HepG2 (cell line): Measurements from ENCODE around the gene ZBTB45. TPM values are rescaled to one million over a fixed set of nuclear protein-coding genes. Genes with fewer than 3 reads are reported as not detected.

Experiments used
- ATAC-seq: fragments of 200-7000 bp; cut with Tn5 transposase; 3 replicates; pipeline ENCODE4 v1.9.1; 2020; ENCODE audit warnings: mild to moderate bottlenecking, moderate library complexity
- BruUV-seq: library from RNA; stranded (reverse); fragments of 400-500 nt; replicated peaks from 2 replicates; lab custom pipeline; 2021; lab: Mats Ljungman, UMichigan
- CTCF ChIA-PET: fragments of 300-600 bp; formaldehyde crosslinking; extraction: SDS; loops from one replicate; lab custom pipeline; 2021; ENCODE audit warnings: low total read pairs, inconsistent platforms, low intra/inter-chr PET ratio; lab: Yijun Ruan, JAX
- POLR2A ChIA-PET: fragments of 350-600 bp; sonication (Branson Sonifier 250); formaldehyde crosslinking; loops from one replicate; lab custom pipeline; 2020; ENCODE audit warnings: antibody characterized with exemption, inconsistent platforms; lab: Yijun Ruan, JAX
- DNase-seq: peaks from one replicate; pipeline ENCODE4 v3.0.0-alpha.2; 2015; ENCODE audit warnings: low spot score
- FAIRE-seq: peaks from 3 replicates; lab custom pipeline; 2011; peaks lifted over from hg19 to GRCh38; lab: Jason Lieb, UNC
- H2AFZ ChIP-seq: one replicate; pipeline ENCODE4 v1.6.1; 2011; ENCODE audit warnings: low read length, inconsistent platforms
- H3K27ac ChIP-seq: fragments of 300-600 bp; 3 replicates; pipeline ENCODE4 v1.8.0; 2011; ENCODE audit warnings: mixed run types, mild to moderate bottlenecking, mixed read lengths, low read length, inconsistent platforms; ENCODE audit not compliant: insufficient read depth; ENCODE audit errors: extremely low read length
- H3K27me3 ChIP-seq, 2 experiments: fragments of 200-600 bp in 1 of 2; 2 replicates in 1 of 2; 3 replicates in 1 of 2; pipeline versions ENCODE4 v1.6.0 to v1.8.0; 2011; ENCODE audit warnings: low read length in 2 of 2, mild to moderate bottlenecking in 2 of 2, moderate library complexity in 2 of 2, inconsistent platforms in 1 of 2; ENCODE audit not compliant: insufficient read depth in 2 of 2, control insufficient read depth in 1 of 2
- H3K36me3 ChIP-seq, 2 experiments: fragments of 200-600 bp in 1 of 2; replicated peaks in 1 of 2; 2 replicates in 1 of 2; 3 replicates in 1 of 2; pipeline versions ENCODE4 v1.5.1 to v1.8.0; 2011; ENCODE audit warnings: low read length in 2 of 2, inconsistent platforms in 1 of 2; ENCODE audit not compliant: insufficient read depth in 2 of 2, control insufficient read depth in 1 of 2
- H3K4me1 ChIP-seq: 2 replicates; pipeline ENCODE4 v1.5.1; 2012; ENCODE audit warnings: low read length, inconsistent platforms; ENCODE audit not compliant: insufficient read depth
- H3K4me2 ChIP-seq: 2 replicates; pipeline ENCODE4 v1.6.0; 2011; ENCODE audit warnings: low read depth, low read length, inconsistent platforms
- H3K4me3 ChIP-seq, 3 experiments: fragments of 200-600 bp in 1 of 3; sonication (generic), shearing (Covaris generic) in 1 of 3; replicated peaks in 1 of 3; 2 replicates each; pipeline ENCODE4 v1.5.1; 2011 to 2016; ENCODE audit warnings: low read length in 3 of 3, inconsistent platforms in 2 of 3, low read depth in 2 of 3, mild to moderate bottlenecking in 2 of 3, control low read depth in 1 of 3, mixed read lengths in 1 of 3; ENCODE audit not compliant: insufficient read depth in 1 of 3
- H3K79me2 ChIP-seq: one replicate; pipeline ENCODE4 v1.6.1; 2011; ENCODE audit warnings: low read length, inconsistent platforms; ENCODE audit not compliant: insufficient read depth
- H3K9ac ChIP-seq: 2 replicates; pipeline ENCODE4 v1.6.0; 2011; ENCODE audit warnings: mild to moderate bottlenecking, low read depth, low read length, inconsistent platforms; ENCODE audit not compliant: insufficient read depth
- H3K9me3 ChIP-seq: 2 replicates; pipeline ENCODE4 v1.5.1; 2012; ENCODE audit warnings: mild to moderate bottlenecking, low read length
- H4K20me1 ChIP-seq: 2 replicates; pipeline ENCODE4 v1.6.0; 2011; ENCODE audit warnings: inconsistent platforms, mild to moderate bottlenecking, low read length, moderate library complexity; ENCODE audit not compliant: insufficient read depth
- AGO2 ChIP-seq: fragments of 200-400 bp; formaldehyde crosslinking; optimal IDR thresholded peaks from 2 replicates; pipeline ENCODE3; 2017; ENCODE audit warnings: mild to moderate bottlenecking, low read depth, low read length, moderate library complexity
- ARNT2 ChIP-seq: sonication (generic); formaldehyde crosslinking; IDR thresholded peaks from 2 replicates; pipeline ENCODE4 v1.8.0; 2022; ENCODE audit warnings: mild to moderate bottlenecking, low read depth, missing genetic modification reagents, moderate library complexity
- HDAC2 ChIP-seq: sonication (generic); formaldehyde crosslinking; IDR thresholded peaks from 2 replicates; pipeline ENCODE4 v1.4.0; 2020; ENCODE audit warnings: missing genetic modification reagents
- IRF2 ChIP-seq: IDR thresholded peaks from 2 replicates; pipeline ENCODE4 v1.6.1; 2018; ENCODE audit warnings: missing genetic modification reagents, missing compliant biosample characterization
- JUNB ChIP-seq: sonication (generic); formaldehyde crosslinking; IDR thresholded peaks from 2 replicates; pipeline ENCODE4 v1.8.0; 2022; ENCODE audit warnings: missing genetic modification reagents, mild to moderate bottlenecking, borderline replicate concordance
- ZFP36L1 ChIP-seq: sonication (generic); formaldehyde crosslinking; IDR thresholded peaks from 2 replicates; pipeline ENCODE4 v1.8.0; 2022; ENCODE audit warnings: mild to moderate bottlenecking, missing genetic modification reagents, moderate library complexity
- ZNF446 ChIP-seq: sonication (generic); formaldehyde crosslinking; IDR thresholded peaks from 2 replicates; pipeline ENCODE4 v1.5.0; 2020; ENCODE audit warnings: mild to moderate bottlenecking, missing genetic modification reagents
- ZNF550 ChIP-seq: sonication (generic); formaldehyde crosslinking; IDR thresholded peaks from 2 replicates; pipeline ENCODE4 v1.4.0; 2020; ENCODE audit warnings: mild to moderate bottlenecking, missing genetic modification reagents, borderline replicate concordance
- ZNF660 ChIP-seq: sonication (generic); formaldehyde crosslinking; IDR thresholded peaks from 2 replicates; pipeline ENCODE4 v1.5.1; 2020; ENCODE audit warnings: mild to moderate bottlenecking, low read depth, missing genetic modification reagents, borderline replicate concordance
- ZNF737 ChIP-seq: sonication (generic); formaldehyde crosslinking; IDR thresholded peaks from 2 replicates; pipeline ENCODE4 v1.5.0; 2020; ENCODE audit warnings: missing genetic modification reagents, mild to moderate bottlenecking, borderline replicate concordance
- ZNF749 ChIP-seq: sonication (generic); formaldehyde crosslinking; IDR thresholded peaks from 2 replicates; pipeline ENCODE4 v1.8.0; 2022; ENCODE audit warnings: mild to moderate bottlenecking, missing genetic modification reagents, moderate library complexity, borderline replicate concordance
- ZUFSP ChIP-seq: sonication (generic); formaldehyde crosslinking; IDR thresholded peaks from 2 replicates; pipeline ENCODE4 v1.9.0; 2021; ENCODE audit warnings: missing genetic modification reagents, mild to moderate bottlenecking, borderline replicate concordance
- WGBS: methylation state at CpG from one replicate; pipeline ENCODE4 v1.1.6; 2017; ENCODE audit warnings: low lambda C conversion rate; 5-methylcytosine and 5-hydroxymethylcytosine counted together
- in situ Hi-C: cut with HindIII; loops from 2 replicates; pipeline ENCODE4 v1.10.0; 2017; ENCODE audit warnings: low pct_unique_long_range_greater_than_20kb; ENCODE audit not compliant: extremely low pct_ligation_motif_present
- intact Hi-C: fragments of 100-400 bp; cut with micrococcal nuclease; formaldehyde crosslinking; loops from one replicate; pipeline ENCODE4 v1.10.0; 2022; ENCODE audit not compliant: unreplicated experiment
- polyA plus RNA-seq, 8 experiments: library from polyadenylated mRNA; depleted of rRNA in 3 of 8; stranded (reverse) in 7 of 8; unstranded in 1 of 8; fragments of >200 nt; fragmentation: Illumina TruSeq in 4 of 8; extraction: Trizol in 4 of 8; gene quantifications; 2 replicates each; pipeline versions ENCODE4 v1.2.1 to v1.2.3, GENCODE V29; 2011 to 2016; ENCODE audit warnings: low read depth in 4 of 8, missing spikeins in 1 of 8, mixed read lengths in 1 of 8; ENCODE audit not compliant: insufficient read depth in 1 of 8
- total RNA-seq, 5 experiments: library from RNA; depleted of rRNA; stranded (reverse); fragments of >200 nt; fragmentation: Illumina TruSeq; extraction: Trizol; gene quantifications; 2 replicates each; pipeline ENCODE4 v1.2.3, GENCODE V29; 2016; ENCODE audit warnings: low read depth in 1 of 5

Gene ZBTB45
- total and polyA plus RNA-seq, 2 of the 13 experiments (the other 11 are each of a cell fraction or from before 2014, with no cell fraction given) = 3.0 to 3.7 TPM

GRCh38 chr19:58568453-58569130, 49.0 kb upstream of the ZBTB45 start:
- Histone ChIP-seq H3K27me3 (no peaks in the 10 kb centered on the region), H3K4me1 (peaks cover 21% of the 10 kb centered on the region), H3K79me2 (no peaks in the 10 kb centered on the region), H3K9ac (no peak overlapping the region)
- DNase-seq (no peak), ATAC-seq (no peak)
- TF ChIP-seq HDAC2 (CRISPR knock-in tag) = no peak
- peak; percentile 9 for TF ChIP-seq AGO2
- TF ChIP-seq, all 625 proteins: peak for 1
- H3K9me3 ChIP-seq = no peaks in the 10 kb centered on the region
- WGBS = 97% methylated on average over 4 of the region's 4 CpGs
- no peaks in the 10 kb centered on the region for H4K20me1 ChIP-seq
- H3K4me3 ChIP-seq = no peak overlapping the region
- H3K4me2 ChIP-seq = no peak overlapping the region
- no peaks in the 10 kb centered on the region; a peak in 2 of 5 replicates for H3K36me3 ChIP-seq
- in situ Hi-C loops = no loop called here
- no peak overlapping the region for H3K27ac ChIP-seq
- H2AFZ ChIP-seq = no peak overlapping the region
- ChIA-PET POLR2A (interaction anchor here (1.0 to 1.4 kb wide), 2 partner anchors 9 kb away, joined by 6 to 8 read pairs; no protein-coding TSS in a partner anchor), CTCF (no interaction called here)
- BruUV-seq = no TSS peak
- FAIRE-seq = no peak
- intact Hi-C loops = no loop called here

GRCh38 chr19:58566989-58567388, 47.4 kb upstream of the ZBTB45 start:
- no peaks in the 10 kb centered on the region for H4K20me1 ChIP-seq
- H3K27me3 ChIP-seq = no peaks in the 10 kb centered on the region
- ChIA-PET POLR2A (interaction anchor here (1.2 kb wide), 1 partner anchor 16 kb away, joined by 4 read pairs; no protein-coding TSS in a partner anchor), CTCF (no interaction called here)
- DNase-seq (no peak), FAIRE-seq (no peak), ATAC-seq (no peak)
- no peak overlapping the region for H3K4me2 ChIP-seq
- H3K27ac ChIP-seq = no peak overlapping the region
- TF ChIP-seq ZUFSP (CRISPR knock-in tag) = no peak
- no peak for TF ChIP-seq ZNF446
- no peak for TF ChIP-seq ZNF737
- TF ChIP-seq ZNF660 (CRISPR knock-in tag) = no peak
- no peak for TF ChIP-seq ZNF749 (CRISPR knock-in tag)
- TF ChIP-seq ZFP36L1 (CRISPR knock-in tag) = no peak
- no peak for TF ChIP-seq ARNT2 (CRISPR knock-in tag)
- no peak for TF ChIP-seq IRF2 (CRISPR knock-in tag)
- no peak for TF ChIP-seq JUNB
- TF ChIP-seq ZNF550 (CRISPR knock-in tag) = no peak
- in situ Hi-C loops = no loop called here
- no peak overlapping the region for H2AFZ ChIP-seq
- H3K9ac ChIP-seq = no peak overlapping the region
- no peaks in the 10 kb centered on the region; a peak in 2 of 5 replicates for H3K36me3 ChIP-seq
- H3K9me3 ChIP-seq = no peaks in the 10 kb centered on the region
- peaks cover 15% of the 10 kb centered on the region for H3K4me1 ChIP-seq
- WGBS = 98% methylated on average over 5 of the region's 5 CpGs
- BruUV-seq = no TSS peak
- no peaks in the 10 kb centered on the region for H3K79me2 ChIP-seq
- intact Hi-C loops = no loop called here
- no peak overlapping the region for H3K4me3 ChIP-seq
